ENCODE measurements around the gene CAPN8. TPM values are rescaled to one million over a fixed set of nuclear protein-coding genes. Genes with fewer than 3 reads are reported as not detected.

Gene CAPN8
- total RNA-seq, 1 donor from 2014 or later, result 0.33 TPM

Other genes starting within 250 kb of the CAPN8 start
- 25.1 TPM for gene CAPN2, start 46.8 kb upstream of the CAPN8 start, total RNA-seq
- 11.6 TPM for gene TP53BP2, start 180.2 kb upstream of the CAPN8 start, total RNA-seq

All from left lobe of liver (tissue), 1 donor.